Epithelial cell of proximal tubule (primary cell): ENCODE data around the gene HMGCL. TPM values are rescaled to one million over a fixed set of nuclear protein-coding genes. Genes with fewer than 3 reads are reported as not detected.

Experiments
- DNase-seq: peaks from one replicate; pipeline ENCODE4 v3.0.0-alpha.2; 2011; ENCODE audit warnings: low read depth
- H3K4me3 ChIP-seq: 2 replicates; pipeline ENCODE4 v1.5.1; 2011; ENCODE audit warnings: low read depth, mild to moderate bottlenecking, low read length
- CTCF ChIP-seq: conservative IDR thresholded peaks from 2 replicates; pipeline ENCODE4 v1.5.1; 2012; ENCODE audit warnings: low read depth, mild to moderate bottlenecking, low read length
- total RNA-seq: library from RNA; depleted of rRNA; stranded (reverse); fragments of >200 nt; gene quantifications from 2 replicates; pipeline ENCODE4 v1.2.3, GENCODE V29; 2015

HMGCL gene
- 22.1 and 38.5 TPM in 2 replicates for total RNA-seq

- TF ChIP-seq CTCF: no peak
- DNase-seq: peak; percentile 23
- peak within 1 kb of the TSS; percentile 100 for H3K4me3 ChIP-seq
Observed at GRCh38 chr1:23825076-23825761, at the start of gene HMGCL. Gene HMGCL, minus strand, starts transcription at chr1:23825429. Its CDS starts 14 bp downstream, at chr1:23825415.

GRCh38 chr1:23872421-23872820 is 47.2 kb upstream of the HMGCL start:
- no peak overlapping the region for H3K4me3 ChIP-seq
- TF ChIP-seq CTCF: no peak
- no peak for DNase-seq

- TF ChIP-seq CTCF: no peak
- no peak for DNase-seq
- H3K4me3 ChIP-seq: peak overlapping the region; percentile 83
Observed at GRCh38 chr1:23869051-23869450, 43.8 kb upstream of the HMGCL start.

GRCh38 chr1:23868557-23869016 is 43.4 kb upstream of the HMGCL start:
- no peak for TF ChIP-seq CTCF
- no peak for DNase-seq
- H3K4me3 ChIP-seq: peak overlapping the region; percentile 83

- peak; percentile 95 for TF ChIP-seq CTCF
- peak within 1 kb of the TSS; percentile 83 for H3K4me3 ChIP-seq
- DNase-seq: peak; percentile 37
Observed at GRCh38 chr1:23867895-23868556, 42.8 kb upstream of the HMGCL start, which contains the start of gene FUCA1. Gene FUCA1, minus strand, starts transcription at chr1:23868290. Its CDS starts 4 bp downstream, at chr1:23868286.

GRCh38 chr1:23867542-23867894 is 42.3 kb upstream of the HMGCL start:
- no peak for TF ChIP-seq CTCF
- no peak for DNase-seq
- H3K4me3 ChIP-seq: peak overlapping the region; percentile 83
